Activated naive CD8-positive, alpha-beta T cell treated with anti-CD3 and anti-CD28 coated beads for 36 hours (primary cell): ENCODE measurements around the gene TBX20. TPM values are rescaled to one million over a fixed set of nuclear protein-coding genes. Genes with fewer than 3 reads are reported as not detected.
"Not testable (repeated sequence)": the region's sequence is repeated elsewhere in the genome, so short reads cannot be mapped to it uniquely, and the experiment has no call there.

ENCODE experiments used
- DNase-seq: peaks from one replicate; pipeline ENCODE4 v3.0.0; 2021
- H3K27ac Mint-ChIP-seq: one replicate; pipeline ENCODE4 v1.8.0; 2022; ENCODE audit warnings: mild to moderate bottlenecking, moderate library complexity, mixed read lengths
- H3K27me3 Mint-ChIP-seq: one replicate; pipeline ENCODE4 v1.8.0; 2022; ENCODE audit warnings: mild to moderate bottlenecking, mixed read lengths
- H3K36me3 Mint-ChIP-seq: one replicate; pipeline ENCODE4 v1.8.0; 2021; ENCODE audit warnings: mild to moderate bottlenecking, mixed read lengths
- H3K4me1 Mint-ChIP-seq: one replicate; pipeline ENCODE4 v1.8.0; 2021; ENCODE audit warnings: mixed read lengths
- H3K4me3 Mint-ChIP-seq: one replicate; pipeline ENCODE4 v1.8.0; 2022; ENCODE audit warnings: mild to moderate bottlenecking, moderate library complexity, mixed read lengths
- H3K9me3 Mint-ChIP-seq: one replicate; pipeline ENCODE4 v1.8.0; 2022; ENCODE audit warnings: mixed read lengths
- total RNA-seq, 2 experiments: library from RNA; stranded (reverse); gene quantifications; one replicate each; pipeline ENCODE4 v1.2.3, GENCODE V29; 2021

TBX20 gene
- total RNA-seq, 2 experiments from 2014 or later: 0.12 TPM; not detected in 1

- H3K9me3 Mint-ChIP-seq: peaks cover 3% of the 10 kb centered on the region
- DNase-seq: no peak
- H3K4me3 Mint-ChIP-seq: no peak overlapping the region
- H3K36me3 Mint-ChIP-seq: peaks cover 1% of the 10 kb centered on the region
- H3K27ac Mint-ChIP-seq: no peak overlapping the region
- H3K27me3 Mint-ChIP-seq: peaks cover 73% of the 10 kb centered on the region
- peaks cover 9% of the 10 kb centered on the region for H3K4me1 Mint-ChIP-seq
Measured at GRCh38 chr7:35248576-35249536, 5.0 kb downstream of the TBX20 start.

GRCh38 chr7:35246819-35247218 is 7.1 kb downstream of the TBX20 start:
- H3K27me3 Mint-ChIP-seq: peaks cover 65% of the 10 kb centered on the region
- no peaks in the 10 kb centered on the region for H3K9me3 Mint-ChIP-seq
- no peak overlapping the region for H3K4me3 Mint-ChIP-seq

GRCh38 chr7:35241884-35242283 is 12.0 kb downstream of the TBX20 start:
- H3K4me1 Mint-ChIP-seq: no peaks in the 10 kb centered on the region
- H3K27ac Mint-ChIP-seq: no peak overlapping the region
- H3K36me3 Mint-ChIP-seq: no peaks in the 10 kb centered on the region
- peaks cover 32% of the 10 kb centered on the region for H3K27me3 Mint-ChIP-seq
- no peak overlapping the region for H3K4me3 Mint-ChIP-seq
- no peaks in the 10 kb centered on the region for H3K9me3 Mint-ChIP-seq
- no peak for DNase-seq

More at GRCh38 chr7:35246819-35247218, 7.1 kb downstream of the TBX20 start:
- H3K27ac Mint-ChIP-seq: no peak overlapping the region
- no peaks in the 10 kb centered on the region for H3K36me3 Mint-ChIP-seq
- DNase-seq: no peak
- H3K4me1 Mint-ChIP-seq: peaks cover 5% of the 10 kb centered on the region

GRCh38 chr7:35241436-35241835 is 12.5 kb downstream of the TBX20 start:
- peaks cover 30% of the 10 kb centered on the region for H3K27me3 Mint-ChIP-seq
- no peak overlapping the region for H3K27ac Mint-ChIP-seq
- no peak overlapping the region for H3K4me3 Mint-ChIP-seq
- H3K9me3 Mint-ChIP-seq: no peaks in the 10 kb centered on the region
- DNase-seq: no peak
- no peaks in the 10 kb centered on the region for H3K36me3 Mint-ChIP-seq
- no peaks in the 10 kb centered on the region for H3K4me1 Mint-ChIP-seq

GRCh38 chr7:35241008-35241407 is 12.9 kb downstream of the TBX20 start:
- not testable (repeated sequence) for H3K9me3 Mint-ChIP-seq, H3K4me3 Mint-ChIP-seq, H3K36me3 Mint-ChIP-seq, H3K27ac Mint-ChIP-seq, H3K4me1 Mint-ChIP-seq, DNase-seq
- H3K27me3 Mint-ChIP-seq: peaks cover 30% of the 10 kb centered on the region

GRCh38 chr7:35238456-35238855 is 15.4 kb downstream of the TBX20 start:
- H3K36me3 Mint-ChIP-seq, H3K4me3 Mint-ChIP-seq, H3K27ac Mint-ChIP-seq, DNase-seq, H3K4me1 Mint-ChIP-seq, H3K9me3 Mint-ChIP-seq: not testable (repeated sequence)
- H3K27me3 Mint-ChIP-seq: peaks cover 28% of the 10 kb centered on the region

GRCh38 chr7:35232994-35233393 is 20.9 kb downstream of the TBX20 start:
- Mint-ChIP-seq H3K27me3 (peaks cover 26% of the 10 kb centered on the region), H3K27ac (no peak overlapping the region), H3K4me1 (no peaks in the 10 kb centered on the region), H3K4me3 (no peak overlapping the region), H3K9me3 (no peaks in the 10 kb centered on the region), H3K36me3 (no peaks in the 10 kb centered on the region)
- DNase-seq: no peak

- H3K27me3 Mint-ChIP-seq: peaks cover 21% of the 10 kb centered on the region
- not testable (repeated sequence) for H3K4me3 Mint-ChIP-seq, H3K4me1 Mint-ChIP-seq, DNase-seq, H3K9me3 Mint-ChIP-seq, H3K27ac Mint-ChIP-seq, H3K36me3 Mint-ChIP-seq
Measured at GRCh38 chr7:35231221-35231620, 22.7 kb downstream of the TBX20 start.

GRCh38 chr7:35229116-35229780 is 24.7 kb downstream of the TBX20 start:
- peaks cover 24% of the 10 kb centered on the region for H3K27me3 Mint-ChIP-seq
- not testable (repeated sequence) for H3K27ac Mint-ChIP-seq, H3K4me3 Mint-ChIP-seq, H3K9me3 Mint-ChIP-seq, H3K36me3 Mint-ChIP-seq, H3K4me1 Mint-ChIP-seq, DNase-seq

- H3K36me3 Mint-ChIP-seq, H3K4me3 Mint-ChIP-seq, H3K9me3 Mint-ChIP-seq, DNase-seq, H3K27ac Mint-ChIP-seq, H3K4me1 Mint-ChIP-seq: not testable (repeated sequence)
- H3K27me3 Mint-ChIP-seq: peaks cover 25% of the 10 kb centered on the region
Measured at GRCh38 chr7:35228496-35229051, 25.3 kb downstream of the TBX20 start.

- H3K4me1 Mint-ChIP-seq, H3K4me3 Mint-ChIP-seq, DNase-seq, H3K9me3 Mint-ChIP-seq, H3K36me3 Mint-ChIP-seq, H3K27ac Mint-ChIP-seq: not testable (repeated sequence)
- H3K27me3 Mint-ChIP-seq: peaks cover 21% of the 10 kb centered on the region
Measured at GRCh38 chr7:35227438-35227837, 26.5 kb downstream of the TBX20 start.

GRCh38 chr7:35222445-35222844 is 31.5 kb downstream of the TBX20 start:
- not testable (repeated sequence) for H3K36me3 Mint-ChIP-seq, H3K4me1 Mint-ChIP-seq, DNase-seq, H3K9me3 Mint-ChIP-seq, H3K27ac Mint-ChIP-seq, H3K4me3 Mint-ChIP-seq
- peaks cover 14% of the 10 kb centered on the region for H3K27me3 Mint-ChIP-seq

- not testable (repeated sequence) for H3K4me3 Mint-ChIP-seq, DNase-seq, H3K9me3 Mint-ChIP-seq, H3K4me1 Mint-ChIP-seq, H3K36me3 Mint-ChIP-seq, H3K27ac Mint-ChIP-seq
- peaks cover 18% of the 10 kb centered on the region for H3K27me3 Mint-ChIP-seq
Measured at GRCh38 chr7:35220176-35220575, 33.7 kb downstream of the TBX20 start.

GRCh38 chr7:35216033-35216432 is 37.9 kb downstream of the TBX20 start:
- peaks cover 14% of the 10 kb centered on the region for H3K27me3 Mint-ChIP-seq
- not testable (repeated sequence) for H3K4me1 Mint-ChIP-seq, H3K9me3 Mint-ChIP-seq, DNase-seq, H3K36me3 Mint-ChIP-seq, H3K27ac Mint-ChIP-seq, H3K4me3 Mint-ChIP-seq

- not testable (repeated sequence) for H3K27ac Mint-ChIP-seq, H3K9me3 Mint-ChIP-seq, H3K4me1 Mint-ChIP-seq, DNase-seq, H3K36me3 Mint-ChIP-seq, H3K4me3 Mint-ChIP-seq
- H3K27me3 Mint-ChIP-seq: peaks cover 14% of the 10 kb centered on the region
Measured at GRCh38 chr7:35215063-35215462, 38.8 kb downstream of the TBX20 start.
